HG02870 (cell line): ENCODE measurements around the gene PCDH15.
"Not testable (repeated sequence)": the region's sequence is repeated elsewhere in the genome, so short reads cannot be mapped to it uniquely, and the experiment has no call there.

Source experiments
- ATAC-seq: cut with Tn5 transposase; IDR thresholded peaks from one replicate; pipeline ENCODE4 v1.9.1; 2021; ENCODE audit warnings: mild to moderate bottlenecking, moderate library complexity; ENCODE audit not compliant: unreplicated experiment

Gene PCDH15

DNA sequence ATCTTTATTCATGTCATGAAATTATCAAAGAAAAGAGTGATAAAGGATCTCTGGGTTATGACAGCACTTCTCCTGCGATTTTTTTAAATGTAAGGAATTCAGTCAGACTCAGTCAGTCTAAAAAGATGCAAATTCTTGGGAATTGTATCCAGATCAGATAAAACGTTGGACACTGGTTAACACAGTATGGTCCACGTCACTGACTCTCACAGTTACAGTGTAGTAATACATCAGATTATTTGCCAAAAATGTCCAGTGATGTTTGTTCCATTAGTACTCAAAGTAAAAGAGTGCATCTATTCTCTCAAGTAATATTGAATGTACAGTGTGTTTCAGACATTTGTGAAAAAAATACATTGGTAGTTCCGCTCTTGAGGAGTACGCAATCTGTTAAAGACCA, 224.5 kb downstream of the PCDH15 start:
- ATAC-seq, result no peak

GRCh38 chr10:54559498-54559897, 241.5 kb downstream of the PCDH15 start:
- ATAC-seq, result no peak

DNA sequence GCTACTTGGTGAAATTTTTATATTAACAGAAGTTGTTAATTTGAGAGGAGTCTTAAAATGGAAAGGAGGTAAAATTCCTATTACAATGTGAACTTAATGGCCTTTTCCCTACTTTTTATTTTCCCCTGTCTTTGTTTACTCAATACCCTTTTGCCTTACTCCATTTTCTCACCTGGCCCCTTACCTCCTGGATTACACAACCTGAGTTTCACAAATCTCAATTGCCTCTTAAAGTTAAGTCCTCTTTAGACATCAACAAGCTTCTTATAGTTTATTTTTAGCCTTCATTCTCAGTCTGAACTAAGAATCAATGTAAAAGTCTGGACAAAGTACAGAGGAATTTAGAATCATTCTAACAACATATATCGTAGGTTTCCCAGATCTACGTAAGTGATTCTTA, 247.0 kb downstream of the PCDH15 start:
- no peak for ATAC-seq

DNA sequence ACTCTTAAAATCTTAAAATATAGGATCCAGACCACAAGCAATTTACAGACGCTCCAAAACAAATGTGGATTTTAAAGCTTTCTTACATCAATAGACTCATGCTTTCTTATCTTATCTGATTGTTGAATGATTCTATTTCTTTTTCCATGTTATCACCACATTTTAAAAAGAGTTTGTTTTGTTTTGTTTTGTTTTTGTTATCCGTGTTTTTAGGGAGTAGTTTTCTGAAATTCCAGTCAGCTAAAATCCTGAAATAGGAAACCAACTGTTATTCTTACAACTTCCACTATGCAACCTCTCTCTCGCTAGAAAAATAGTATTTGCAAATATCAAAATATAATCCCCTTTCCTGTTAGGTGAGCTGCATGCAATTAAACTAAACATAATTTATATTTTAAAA, 251.0 kb downstream of the PCDH15 start:
- no peak for ATAC-seq

DNA sequence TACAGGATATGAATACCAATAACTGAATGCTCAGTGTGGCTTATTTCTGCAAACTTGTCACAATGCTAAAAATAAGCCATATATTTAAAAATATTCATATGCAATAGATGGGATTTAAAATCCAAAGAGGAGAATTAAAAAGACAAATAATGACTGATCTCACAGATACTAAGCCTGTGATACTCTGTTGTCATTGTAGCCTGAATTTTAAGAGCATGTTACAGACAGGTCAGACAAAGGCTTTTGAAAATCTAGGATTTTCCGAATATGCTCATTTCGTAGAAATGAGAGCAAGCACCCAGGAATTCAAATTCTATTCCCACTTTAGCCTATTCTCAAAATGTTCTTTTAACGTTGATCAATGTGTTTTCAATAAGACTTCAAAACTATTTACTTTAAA, 269.7 kb downstream of the PCDH15 start:
- ATAC-seq, result no peak

GRCh38 chr10:54530299-54530698, 270.7 kb downstream of the PCDH15 start:
- no peak for ATAC-seq

DNA sequence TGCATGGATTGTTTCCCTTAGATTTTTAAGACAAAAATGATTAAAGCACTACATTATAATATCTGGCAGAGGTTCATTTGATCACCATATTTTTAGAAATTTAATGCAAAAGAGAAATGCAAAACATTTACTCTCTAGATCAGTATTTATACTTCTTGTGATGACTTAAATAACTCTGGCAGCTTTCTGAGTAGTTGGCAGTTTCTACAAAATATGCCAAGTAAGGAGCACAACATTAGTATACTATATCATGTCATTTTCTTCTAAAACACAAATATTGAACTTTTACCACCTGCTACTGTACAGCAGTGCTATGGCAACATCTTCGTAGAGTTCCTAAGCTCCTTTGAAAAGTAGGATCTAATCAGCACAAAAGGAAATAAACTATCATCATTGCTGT, 275.2 kb downstream of the PCDH15 start:
- ATAC-seq, result no peak

GRCh38 chr10:54515244-54515643, 285.8 kb downstream of the PCDH15 start:
- ATAC-seq, result not testable (repeated sequence)

DNA sequence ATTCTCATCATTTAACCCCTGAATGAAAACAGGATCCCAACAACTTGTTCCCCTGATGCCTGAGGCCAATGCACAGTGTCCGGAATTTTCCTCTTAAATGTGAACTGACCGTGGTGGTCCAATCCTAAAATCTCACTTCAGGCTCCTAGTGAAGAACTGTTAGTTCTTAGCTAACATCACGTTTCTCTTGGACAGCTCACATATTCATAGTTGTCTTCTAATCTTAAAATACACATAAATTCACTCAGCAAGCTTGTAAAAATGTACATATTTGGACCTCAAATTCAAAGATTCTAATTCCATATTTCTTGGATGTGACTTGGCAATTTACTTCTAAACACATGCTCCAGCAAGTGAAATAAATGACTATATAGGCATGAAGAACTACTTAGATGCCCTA, 297.2 kb downstream of the PCDH15 start:
- no peak for ATAC-seq

DNA sequence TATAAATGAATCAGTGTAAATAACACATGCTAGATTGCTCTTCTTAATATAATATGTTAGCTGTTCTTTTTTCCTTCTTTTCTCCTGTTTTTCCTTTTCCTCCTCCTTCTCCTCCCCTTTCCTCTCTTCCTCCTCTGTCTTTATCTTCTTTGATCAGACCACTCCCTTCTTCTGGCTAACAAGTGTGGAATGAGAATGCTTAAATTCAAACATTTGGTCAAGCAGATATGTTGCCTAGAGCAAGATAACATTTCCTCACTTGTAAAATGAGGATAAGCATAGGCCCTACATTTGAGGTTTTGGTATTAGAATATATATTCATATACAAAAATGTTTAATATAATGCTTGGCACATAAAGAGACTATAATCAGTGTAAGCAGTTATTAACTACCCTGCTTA, 299.1 kb downstream of the PCDH15 start:
- no peak for ATAC-seq

DNA sequence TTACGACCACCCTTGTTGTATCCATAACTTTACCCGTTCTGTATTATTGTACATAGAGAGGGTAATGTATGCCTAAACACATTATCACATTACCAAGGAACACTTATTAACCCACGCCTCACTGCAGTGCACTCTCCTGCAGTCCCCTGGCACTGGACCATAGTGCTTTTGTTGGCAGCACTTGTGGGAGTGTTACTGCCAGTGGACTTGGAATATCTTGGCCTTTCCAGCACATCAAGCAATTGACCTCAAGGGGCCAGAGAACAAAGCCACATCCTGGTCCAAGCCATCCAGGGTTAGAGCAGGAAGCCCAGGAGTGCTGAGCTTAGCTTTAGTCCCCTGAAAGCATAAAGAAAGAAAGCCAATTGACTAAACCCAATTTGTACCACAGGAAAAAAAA, 304.2 kb downstream of the PCDH15 start:
- no peak for ATAC-seq

- no peak for ATAC-seq
These were observed 313.3 kb downstream of the PCDH15 start for GRCh38 chr10:54487743-54488142.

- no peak for ATAC-seq
These were observed 315.1 kb downstream of the PCDH15 start for GRCh38 chr10:54485971-54486370.

DNA sequence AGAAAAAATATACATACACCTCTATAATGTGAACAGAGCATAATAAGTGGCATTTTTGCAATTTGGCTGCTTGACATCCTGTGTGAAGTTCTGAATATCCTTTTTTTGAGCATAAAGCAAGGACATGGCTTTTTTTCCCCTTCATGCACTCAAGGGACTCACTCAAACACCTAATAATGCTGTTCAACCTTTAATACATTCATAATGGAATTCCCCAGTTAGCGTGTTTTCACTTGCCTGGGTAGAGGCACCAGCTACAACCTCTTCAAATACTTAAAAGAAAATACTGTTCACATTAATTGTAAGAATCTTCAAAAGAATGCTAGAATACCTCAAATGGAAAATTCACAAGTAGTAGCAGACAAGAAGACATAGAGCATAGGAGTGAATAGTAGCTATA, 316.8 kb downstream of the PCDH15 start:
- ATAC-seq, result no peak

GRCh38 chr10:54478601-54479000, 322.4 kb downstream of the PCDH15 start:
- no peak for ATAC-seq

GRCh38 chr10:54477738-54478137, 323.3 kb downstream of the PCDH15 start:
- ATAC-seq, result no peak

- ATAC-seq, result no peak
These were observed 330.8 kb downstream of the PCDH15 start for GRCh38 chr10:54470324-54470631.

DNA sequence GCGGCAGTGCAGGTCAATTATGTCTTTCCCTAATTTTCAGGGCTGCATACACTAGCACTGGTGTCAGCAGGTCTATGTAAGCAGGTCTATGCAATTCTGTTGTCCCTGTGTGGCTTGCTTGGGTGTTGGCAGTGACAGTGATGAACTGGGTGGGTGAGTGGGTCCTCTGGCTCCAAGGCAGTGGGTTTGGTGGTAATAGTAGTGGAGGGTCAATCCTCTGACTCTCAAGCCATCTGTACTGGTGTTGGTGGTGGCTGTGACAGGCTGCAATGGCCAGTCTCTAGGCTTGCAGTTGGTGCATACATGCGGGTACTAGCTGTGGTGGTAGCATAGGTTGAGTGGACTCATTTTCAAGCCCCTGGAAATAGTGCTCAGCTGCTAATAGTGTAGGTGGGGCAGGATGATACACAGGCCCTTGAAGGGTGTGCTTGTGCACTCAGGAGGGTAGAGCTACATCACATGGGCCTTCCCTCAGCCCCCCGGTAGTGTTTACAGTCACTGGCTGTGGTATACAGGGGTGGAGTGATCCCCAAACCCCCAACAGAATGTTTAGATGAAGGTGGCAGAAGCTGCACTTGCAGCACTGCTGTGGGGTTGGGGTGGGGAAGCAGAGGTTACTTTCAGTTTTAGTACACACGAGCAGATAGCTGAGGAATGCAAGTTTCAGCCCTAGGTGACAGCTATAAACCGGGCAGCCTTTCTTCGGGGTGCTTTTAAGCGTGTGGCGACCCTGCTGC, 331.3 kb downstream of the PCDH15 start:
- no peak for ATAC-seq

- ATAC-seq, result no peak
These were observed 346.8 kb downstream of the PCDH15 start for GRCh38 chr10:54454271-54454670.

DNA sequence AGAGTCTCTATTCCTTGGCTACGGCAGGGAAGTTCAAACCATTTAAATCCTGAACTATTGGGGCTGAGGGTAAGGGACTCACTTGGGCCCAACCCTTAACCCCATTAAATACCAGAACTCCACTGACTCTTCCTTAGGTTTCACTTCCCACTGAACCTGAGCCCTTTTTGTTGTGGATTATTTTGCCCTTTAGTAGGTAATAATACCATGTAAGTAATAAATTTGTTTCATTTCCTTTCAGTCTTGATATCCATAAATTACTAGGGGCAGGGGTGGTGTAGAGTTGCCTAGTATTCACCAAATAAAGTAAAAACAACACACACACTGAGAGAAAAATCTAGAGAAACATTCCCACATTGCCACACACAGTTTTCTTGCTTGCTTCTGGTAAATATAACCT, 352.0 kb downstream of the PCDH15 start:
- no peak for ATAC-seq

GRCh38 chr10:54444170-54444569, 356.9 kb downstream of the PCDH15 start:
- ATAC-seq, result no peak

- ATAC-seq, result no peak
These were observed 359.8 kb downstream of the PCDH15 start for GRCh38 chr10:54441275-54441674.

- ATAC-seq, result no peak
These were observed 366.2 kb downstream of the PCDH15 start for GRCh38 chr10:54434782-54435181.
